GM18868 (cell line): ENCODE measurements around the gene NEAT1.

Experiments
- ATAC-seq: cut with Tn5 transposase; IDR thresholded peaks from one replicate; pipeline ENCODE4 v1.9.1; 2021; ENCODE audit warnings: mild to moderate bottlenecking, moderate library complexity; ENCODE audit not compliant: unreplicated experiment

Gene NEAT1

DNA sequence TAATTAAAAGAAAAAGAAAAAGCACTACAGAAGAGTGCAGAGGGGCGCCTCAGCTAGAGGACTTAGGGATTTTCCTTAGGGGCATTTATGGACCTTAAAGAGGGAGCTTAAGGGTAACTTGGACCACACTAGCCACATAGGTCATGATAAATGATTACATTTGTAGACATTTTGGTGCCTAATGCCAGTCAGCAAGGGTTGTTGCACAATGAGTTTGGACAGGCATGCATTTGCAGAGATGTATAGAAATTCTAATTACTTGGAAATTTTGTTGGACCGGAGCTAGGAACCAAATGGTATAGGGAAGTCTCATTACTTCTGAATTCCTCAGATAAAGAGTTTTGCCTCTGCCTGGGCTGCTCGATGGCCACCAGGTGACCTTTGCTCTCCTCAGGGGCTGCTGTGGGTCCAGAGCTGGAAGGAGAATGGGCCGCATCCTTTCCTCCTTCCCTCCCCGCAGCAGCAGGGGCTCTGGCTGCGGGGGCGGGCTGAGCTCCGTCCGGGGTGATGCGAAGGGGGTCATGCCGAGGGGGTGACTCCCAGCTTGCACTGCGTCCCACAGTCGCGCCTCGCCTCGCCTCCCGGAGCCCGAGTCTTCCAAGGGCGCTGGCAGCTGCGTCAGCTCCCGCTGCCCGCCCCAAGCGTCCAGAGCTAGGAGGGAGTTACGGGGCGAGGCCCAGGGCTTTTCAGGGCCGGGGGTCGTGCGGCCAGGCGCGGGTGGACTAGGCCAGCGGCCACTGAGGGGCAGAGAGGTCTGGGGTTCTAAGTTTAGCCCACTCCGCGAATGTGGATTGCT is 56.0 kb downstream of the NEAT1 start:
- no peak for ATAC-seq

DNA sequence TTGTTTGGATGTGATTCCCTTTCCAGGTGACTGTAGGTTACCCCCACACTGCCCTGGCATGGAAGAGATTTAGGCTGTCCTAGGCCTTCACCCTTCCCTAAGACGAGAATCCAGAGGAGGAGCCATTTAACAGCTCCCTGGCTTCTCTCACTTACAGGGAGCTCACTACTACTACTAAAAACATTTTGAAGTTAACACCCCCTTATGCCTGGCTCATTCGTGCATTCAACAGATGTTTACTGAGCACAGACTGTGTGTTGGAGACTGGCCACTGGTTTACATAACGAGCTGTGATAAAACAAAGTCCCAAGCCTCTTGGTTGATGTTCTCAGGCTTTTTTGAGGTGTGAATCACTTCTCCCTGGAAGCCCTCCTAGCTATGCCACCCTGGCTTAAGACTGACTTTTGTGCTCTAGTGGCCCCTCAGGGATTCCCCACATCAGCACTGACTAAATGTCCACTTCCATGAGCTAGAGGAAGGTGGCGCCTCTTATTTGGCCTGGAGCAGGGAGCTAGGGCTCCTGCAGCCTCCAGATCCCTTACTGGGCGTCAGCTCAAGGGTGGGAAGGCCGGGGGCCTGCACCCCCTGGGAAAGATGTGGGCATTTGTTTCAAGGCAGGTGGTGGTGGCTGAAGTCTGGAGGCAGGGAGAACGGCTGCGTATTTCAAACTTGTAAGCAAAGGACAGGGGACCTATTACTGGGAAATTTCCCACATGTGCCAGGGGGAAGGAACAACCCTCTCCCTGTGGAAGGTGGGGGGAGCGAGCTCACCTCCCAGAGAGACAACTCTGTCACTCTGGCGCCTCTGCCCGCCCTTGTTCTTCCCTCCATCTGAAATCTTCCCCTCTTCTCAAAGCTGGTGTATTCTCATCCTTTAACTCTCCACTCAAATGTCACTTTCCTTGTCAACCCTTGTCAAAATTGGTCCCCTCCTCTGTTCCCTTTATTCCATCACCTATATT is 56.9 kb downstream of the NEAT1 start:
- ATAC-seq, result no peak

DNA sequence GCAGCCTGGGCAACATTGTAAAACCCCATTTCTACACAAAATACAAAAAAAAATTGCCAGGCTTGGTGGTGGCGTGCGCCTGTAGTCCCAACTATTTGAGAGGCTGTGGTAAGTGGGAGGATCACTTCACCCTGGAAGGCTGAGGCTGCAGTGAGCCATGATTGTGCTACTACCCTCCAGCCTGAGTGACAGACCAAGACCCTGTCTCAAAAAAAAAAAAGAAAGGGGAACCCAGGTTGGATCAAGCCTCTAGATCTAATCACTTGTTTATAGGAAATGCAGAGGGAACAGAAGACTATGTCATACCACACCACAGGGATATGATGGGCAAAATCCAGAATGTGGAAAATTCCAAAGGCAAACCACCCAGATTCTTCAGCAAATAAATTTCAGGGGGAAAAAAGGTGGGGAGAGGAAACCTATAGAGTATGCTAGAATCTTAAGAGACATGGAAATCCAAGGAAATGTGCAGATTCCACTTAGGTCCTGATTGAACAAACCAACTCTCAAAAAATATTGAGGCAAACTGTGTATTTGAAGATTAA is 59.8 kb downstream of the NEAT1 start:
- no peak for ATAC-seq

DNA sequence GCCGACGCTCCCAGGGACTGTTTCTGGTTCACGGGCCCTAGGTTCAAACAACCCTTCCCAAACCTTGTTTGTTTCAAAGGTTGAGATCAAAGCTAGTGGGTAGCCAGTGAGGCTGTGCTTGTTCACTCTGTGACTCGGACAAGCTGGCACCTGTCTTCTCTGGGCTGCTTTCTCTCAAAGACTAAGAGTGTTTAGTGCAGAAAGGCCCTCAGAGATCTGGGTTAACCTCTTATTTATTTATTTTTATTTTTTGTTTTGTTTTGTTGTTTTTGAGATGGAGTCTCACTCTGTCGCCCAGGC is 63.3 kb downstream of the NEAT1 start:
- no peak for ATAC-seq

DNA sequence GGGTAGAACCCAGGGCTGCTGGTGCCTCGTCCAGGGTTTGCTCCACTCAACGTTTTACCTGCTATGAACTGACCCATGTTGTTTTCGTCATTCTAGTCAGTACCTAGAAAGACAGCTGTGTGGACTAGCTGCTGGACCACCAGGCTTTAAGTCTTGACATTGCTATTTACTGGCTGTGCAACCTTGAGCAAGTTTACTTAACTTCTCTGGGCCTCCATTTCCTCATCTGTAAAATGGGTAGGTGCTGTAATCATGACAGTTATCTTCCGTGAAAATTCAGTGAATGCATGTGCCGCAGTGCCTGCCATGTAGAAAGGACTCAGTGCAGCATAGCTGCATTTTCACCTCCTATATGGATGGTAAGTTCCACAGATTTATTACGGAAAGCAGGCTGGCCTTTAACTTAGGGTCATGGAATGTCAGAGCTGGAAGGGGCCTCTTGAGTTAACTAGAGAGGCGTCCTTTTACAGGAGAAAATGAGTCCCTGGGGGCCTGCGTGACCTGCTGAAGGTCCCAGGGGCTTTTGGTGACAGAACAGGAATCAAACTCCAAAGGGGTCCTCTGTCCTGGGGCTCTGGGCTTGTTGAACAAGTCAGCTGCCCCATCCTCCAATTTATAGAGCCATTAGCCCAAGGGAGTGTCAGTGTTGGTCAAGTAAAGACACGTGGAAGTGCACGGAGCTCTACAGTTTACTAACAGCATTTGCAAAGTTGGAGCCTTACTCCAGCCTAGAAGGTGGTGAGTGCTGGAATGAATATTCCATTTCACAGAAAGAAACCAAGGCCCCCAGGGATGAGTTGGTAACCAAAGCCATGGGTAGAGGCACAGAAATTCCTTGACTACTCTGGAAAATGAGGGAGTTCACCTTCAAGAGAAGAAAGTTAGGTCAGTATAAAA is 64.2 kb downstream of the NEAT1 start:
- ATAC-seq, result no peak

DNA sequence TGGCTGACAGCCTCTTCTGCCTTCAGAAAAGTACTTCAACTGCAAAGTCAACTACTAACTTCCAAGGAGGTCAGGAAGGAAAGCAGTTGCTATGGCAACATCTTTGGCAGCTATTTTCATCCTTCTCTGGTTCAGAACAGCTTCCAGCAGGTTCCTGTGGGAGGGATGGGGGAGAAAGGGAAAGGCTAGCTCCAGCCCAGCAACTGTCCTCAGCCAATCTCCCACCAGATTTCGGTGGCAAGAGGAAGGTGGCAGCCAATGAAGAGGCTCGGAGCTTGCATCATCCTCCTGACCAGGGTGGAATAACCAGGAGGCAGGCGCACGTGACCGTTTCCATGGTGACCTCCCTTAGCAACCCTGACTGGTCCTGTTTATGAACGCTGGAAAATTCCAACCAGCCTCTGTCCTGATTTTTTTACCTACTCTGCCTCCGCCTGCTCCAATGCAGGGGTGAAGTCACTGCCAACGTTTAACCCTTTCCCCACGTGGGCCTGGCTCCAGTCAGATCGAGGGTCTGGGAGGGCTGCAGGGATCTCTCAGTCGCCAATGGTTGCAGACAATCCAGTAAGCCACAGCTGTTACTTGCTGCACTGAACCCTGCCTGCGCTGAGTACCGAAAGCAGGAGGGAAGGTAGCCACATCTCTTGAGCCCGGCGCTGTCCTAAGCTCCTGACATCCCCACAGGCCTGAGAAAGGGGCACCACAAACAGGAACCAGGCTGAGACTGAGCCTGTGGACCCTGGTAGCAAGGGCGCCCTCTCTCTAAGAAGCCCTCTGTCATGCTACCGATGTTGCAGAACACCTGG is 65.1 kb downstream of the NEAT1 start:
- ATAC-seq, result no peak

DNA sequence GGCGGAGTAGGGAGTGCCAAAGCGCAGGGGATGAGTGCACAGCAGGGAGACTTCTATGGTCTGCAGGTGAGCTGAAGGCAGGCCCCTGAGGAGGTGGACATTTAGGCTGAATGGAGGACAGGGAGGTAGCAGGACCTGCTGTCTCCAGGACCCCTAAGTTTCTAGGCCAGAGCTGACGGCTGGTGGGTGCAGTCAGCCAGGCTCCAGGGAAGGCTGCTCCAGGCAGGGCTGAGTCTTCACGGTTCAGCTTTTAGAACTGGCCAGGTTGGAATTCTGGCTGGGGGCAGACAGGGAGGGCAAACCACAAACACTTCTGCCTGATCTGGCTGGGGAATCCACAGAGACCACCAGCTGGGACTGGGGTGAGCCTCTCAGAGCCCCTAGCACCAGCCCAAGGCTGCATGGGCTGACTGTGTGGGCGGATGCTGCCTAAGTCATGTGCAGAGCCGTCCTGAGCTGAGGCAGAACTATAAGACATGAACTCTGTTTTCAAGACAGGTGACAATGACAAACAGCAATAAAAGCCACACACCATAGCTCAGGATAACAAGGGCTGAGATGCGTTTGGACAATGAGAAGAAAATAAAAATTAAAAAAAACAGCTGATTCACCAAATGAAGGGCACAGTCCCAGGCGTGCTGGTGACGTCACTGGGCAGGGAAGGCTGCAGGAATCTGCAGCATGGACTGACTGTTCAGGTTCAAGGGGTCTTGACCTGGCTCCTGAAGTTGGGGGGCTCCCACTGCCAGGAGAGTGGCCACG is 65.9 kb downstream of the NEAT1 start:
- ATAC-seq, result no peak

DNA sequence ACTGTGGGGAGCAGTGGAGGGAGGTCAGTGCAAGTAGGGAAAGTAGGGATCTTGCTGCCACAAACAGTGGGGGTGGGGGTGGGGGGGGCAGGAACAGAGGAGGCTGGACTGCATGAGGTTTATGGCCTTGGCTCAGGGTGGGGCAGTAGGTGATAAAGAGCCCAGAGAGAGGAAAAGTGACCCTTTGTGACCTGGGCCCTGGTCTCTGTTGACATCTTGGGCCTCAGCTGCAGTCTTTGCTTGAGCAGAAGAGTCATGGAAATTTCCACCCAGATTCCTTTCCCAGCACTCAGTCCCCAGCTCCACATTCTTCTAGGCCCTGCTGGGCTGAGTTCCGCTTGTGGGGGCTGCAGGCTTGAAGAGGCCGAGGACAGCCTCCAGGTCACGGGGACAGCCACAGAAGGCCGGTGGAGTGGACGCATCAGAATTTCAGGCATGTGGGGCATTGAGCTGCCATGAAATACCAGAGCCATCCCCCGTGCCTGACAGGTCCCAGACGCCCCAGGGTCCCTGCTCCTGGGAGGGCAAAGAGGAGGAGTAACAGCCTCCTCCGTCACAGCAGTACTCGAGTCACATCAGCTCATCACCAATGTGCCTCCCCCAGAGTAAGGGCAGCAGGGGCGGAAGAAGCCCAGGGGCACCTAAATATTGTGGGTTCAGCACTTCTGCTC is 66.6 kb downstream of the NEAT1 start:
- no peak for ATAC-seq

DNA sequence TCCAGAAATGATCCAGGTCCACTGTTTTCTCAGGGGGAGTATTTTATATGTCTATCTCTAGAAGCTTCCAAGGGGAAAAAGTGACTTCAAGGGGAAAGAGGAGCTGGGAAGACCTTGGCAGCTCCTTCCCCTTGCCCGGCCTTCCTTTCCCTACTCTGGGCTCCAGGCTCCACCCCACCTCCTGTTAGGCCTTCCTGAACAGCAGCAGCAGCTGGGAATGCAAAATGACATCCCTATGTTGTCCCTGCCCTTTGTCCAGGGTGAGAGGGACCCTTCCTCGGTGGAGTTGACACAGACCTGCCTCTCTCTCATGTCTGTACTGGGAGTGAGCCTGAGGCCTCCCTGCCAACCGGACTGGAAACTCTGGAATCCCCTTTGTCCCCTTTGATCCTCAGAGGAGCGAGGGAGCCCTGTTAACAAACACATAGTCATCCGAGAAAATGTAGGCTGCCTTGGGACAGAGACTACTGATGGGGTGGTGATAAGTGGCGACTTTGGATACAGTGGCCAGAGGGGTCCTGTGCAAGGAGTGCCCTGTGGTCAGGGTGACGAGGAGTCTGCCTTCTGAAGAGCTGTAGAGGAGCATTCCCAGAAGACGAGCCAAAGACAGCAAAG is 67.2 kb downstream of the NEAT1 start:
- no peak for ATAC-seq

DNA sequence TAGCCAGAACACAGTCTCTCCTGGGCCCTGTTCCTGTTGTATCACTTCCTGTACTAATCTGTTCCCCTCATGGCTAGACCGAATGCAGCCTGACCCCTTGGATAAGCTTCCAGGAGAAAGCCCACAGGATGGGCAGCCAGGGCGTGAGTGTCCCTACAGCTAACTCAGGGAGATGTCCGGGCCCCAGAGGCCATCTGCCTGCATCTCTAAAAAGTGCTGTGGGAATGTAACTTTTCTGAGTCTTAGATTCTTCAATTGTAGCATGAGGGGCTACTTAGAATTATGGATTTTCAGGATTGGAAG is 68.5 kb downstream of the NEAT1 start:
- no peak for ATAC-seq

DNA sequence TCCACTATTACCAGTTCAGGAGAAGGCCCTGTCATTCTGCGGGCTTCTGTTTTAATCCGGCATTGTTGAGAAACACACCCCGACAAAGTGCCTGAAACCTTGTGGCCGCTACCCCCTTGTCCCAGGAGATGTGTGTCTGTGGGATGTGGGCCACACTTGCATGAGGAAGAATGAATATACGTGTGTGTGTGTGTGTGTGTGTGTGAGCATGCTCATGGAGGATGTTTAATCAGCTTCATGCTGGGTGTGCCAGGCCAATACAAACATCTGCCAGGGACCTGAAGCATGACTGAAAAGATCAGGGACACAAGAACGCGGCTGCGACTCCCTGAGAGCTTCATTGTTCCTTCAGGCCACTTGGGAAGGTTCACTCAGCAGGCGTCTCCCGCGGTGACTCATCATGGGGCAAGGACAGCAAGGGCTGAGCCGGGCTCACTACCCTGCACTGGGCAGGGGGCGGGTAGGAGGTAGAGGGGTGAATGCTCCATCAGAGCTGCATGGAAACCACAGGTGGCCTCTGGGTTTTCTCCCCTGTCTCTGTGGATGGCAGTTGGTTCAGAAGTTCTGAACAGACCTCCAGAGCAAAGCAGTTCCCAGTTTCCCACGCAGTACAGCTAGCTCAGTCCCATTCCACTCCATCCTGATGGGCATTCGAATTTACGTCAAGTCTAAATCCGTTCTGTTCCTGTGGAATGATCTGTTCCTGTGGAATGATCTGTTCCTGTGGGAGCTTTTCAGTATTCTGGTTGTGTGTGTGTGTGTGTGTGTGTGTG is 69.2 kb downstream of the NEAT1 start:
- ATAC-seq, result no peak

DNA sequence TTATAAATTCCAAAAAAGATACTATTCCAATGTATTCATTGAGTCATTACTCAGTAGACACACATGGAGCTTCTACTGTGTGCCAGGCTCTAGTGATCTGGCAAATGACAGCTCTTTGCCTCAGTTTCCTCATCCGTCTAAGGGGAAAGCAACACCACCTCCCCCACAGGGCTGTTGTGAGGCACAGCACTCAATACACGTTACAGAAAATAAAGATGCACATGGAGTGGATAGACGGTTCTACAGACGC is 69.7 kb downstream of the NEAT1 start:
- no peak for ATAC-seq

DNA sequence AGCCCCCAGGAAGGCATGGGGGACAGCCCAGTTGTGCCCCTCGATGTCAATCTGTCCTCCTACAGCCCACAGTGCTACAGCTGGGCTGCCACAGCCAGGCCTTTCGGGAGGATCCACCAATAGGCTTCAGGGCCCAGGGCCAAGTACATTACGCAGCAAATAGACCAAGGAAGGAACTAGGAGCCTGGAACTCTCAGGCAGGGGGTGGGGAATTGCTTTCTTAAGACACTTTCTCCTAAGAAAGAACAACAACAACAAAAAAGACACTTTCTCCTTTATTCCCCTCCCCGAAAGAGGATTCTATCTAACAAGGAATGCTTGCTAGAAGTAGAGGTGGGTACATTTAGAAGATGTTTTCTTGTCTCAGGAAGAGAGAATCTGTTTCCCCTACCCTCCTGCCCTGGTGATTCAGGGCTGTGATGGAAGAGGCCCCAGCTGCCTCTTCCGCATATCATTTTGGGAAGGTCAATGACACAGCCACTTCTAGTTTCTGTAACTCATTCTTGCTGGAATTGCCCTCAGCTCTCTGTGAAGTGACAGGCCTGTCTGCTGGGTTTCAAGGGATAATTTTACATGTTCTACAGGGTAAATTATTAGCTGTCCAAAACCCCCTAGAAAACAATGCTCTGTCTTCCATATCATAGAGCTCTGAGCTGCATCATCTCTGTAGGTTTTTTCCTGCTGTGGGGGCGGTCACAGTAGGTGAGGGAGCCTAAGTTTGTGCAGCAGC is 70.2 kb downstream of the NEAT1 start:
- no peak for ATAC-seq

DNA sequence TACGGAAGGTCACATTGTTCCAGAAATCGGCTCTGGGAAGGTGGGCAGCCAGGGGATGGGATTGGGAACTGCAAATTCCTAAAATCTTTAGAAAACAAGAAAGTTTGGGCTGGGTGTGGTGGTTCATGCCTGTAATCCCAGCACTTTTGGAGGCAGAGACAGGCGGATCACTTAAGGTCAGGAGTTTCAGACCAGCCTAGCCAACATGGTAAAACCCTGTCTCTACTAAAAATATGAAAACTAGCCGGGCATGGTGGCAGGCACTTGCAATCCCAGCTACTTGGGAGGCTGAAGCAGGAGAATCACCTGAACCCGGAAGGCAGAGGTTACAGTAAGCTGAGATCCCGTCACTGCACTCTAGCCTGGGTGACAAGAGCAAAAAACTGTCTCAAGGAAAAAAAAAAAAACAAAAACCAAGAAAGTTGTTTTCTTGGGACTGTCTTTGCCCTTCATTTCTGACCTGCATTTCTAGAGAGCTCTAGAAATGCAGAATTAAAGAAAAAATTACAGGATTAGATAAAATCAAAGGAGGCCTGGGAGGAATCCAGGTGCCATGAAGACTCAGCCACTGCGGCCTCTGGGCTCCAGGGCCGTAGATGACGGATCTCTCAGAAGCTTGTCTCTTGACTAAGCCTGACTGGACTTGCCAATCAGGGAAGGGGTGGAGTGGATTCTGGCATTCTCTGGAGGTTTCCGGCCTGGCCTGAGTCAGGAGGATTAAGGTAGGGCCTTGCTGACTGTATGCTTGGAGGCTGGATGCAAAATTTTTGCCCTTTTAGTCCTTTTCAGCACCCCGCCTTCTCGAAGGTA is 71.0 kb downstream of the NEAT1 start:
- no peak for ATAC-seq
